HG03196 (cell line): Measurements from ENCODE around the gene NEDD9.

ENCODE experiments used
- ATAC-seq: cut with Tn5 transposase; IDR thresholded peaks from one replicate; pipeline ENCODE4 v1.9.1; 2021; ENCODE audit not compliant: unreplicated experiment

Gene NEDD9

GRCh38 chr6:11260249-11261038 is 28.0 kb upstream of the NEDD9 start:
- ATAC-seq = no peak

GRCh38 chr6:11258260-11259237 is 26.1 kb upstream of the NEDD9 start:
- no peak for ATAC-seq

GRCh38 chr6:11255610-11256009 is 23.1 kb upstream of the NEDD9 start:
- no peak for ATAC-seq

- no peak for ATAC-seq
These were observed 21.1 kb upstream of the NEDD9 start for GRCh38 chr6:11253594-11253993.

- no peak for ATAC-seq
These were observed 19.3 kb upstream of the NEDD9 start for GRCh38 chr6:11251553-11252360.

- ATAC-seq = no peak
These were observed 17.6 kb upstream of the NEDD9 start for GRCh38 chr6:11250108-11250507.

GRCh38 chr6:11248974-11249761 is 16.7 kb upstream of the NEDD9 start:
- ATAC-seq = no peak

- no peak for ATAC-seq
These were observed 14.3 kb upstream of the NEDD9 start for GRCh38 chr6:11246722-11247121.

- no peak for ATAC-seq
These were observed 13.2 kb upstream of the NEDD9 start for GRCh38 chr6:11245381-11246256.

GRCh38 chr6:11244387-11245126 is 12.1 kb upstream of the NEDD9 start:
- ATAC-seq = no peak

GRCh38 chr6:11243861-11244260 is 11.4 kb upstream of the NEDD9 start:
- ATAC-seq = no peak

GRCh38 chr6:11242711-11243110 is 10.2 kb upstream of the NEDD9 start:
- ATAC-seq = no peak

- no peak for ATAC-seq
These were observed 9.3 kb upstream of the NEDD9 start for GRCh38 chr6:11241793-11242201.

- ATAC-seq = no peak
These were observed 8.8 kb upstream of the NEDD9 start for GRCh38 chr6:11241154-11241792.

GRCh38 chr6:11237956-11238355 is 5.5 kb upstream of the NEDD9 start:
- no peak for ATAC-seq

GRCh38 chr6:11237428-11237827 is 5.0 kb upstream of the NEDD9 start:
- no peak for ATAC-seq

- no peak for ATAC-seq
These were observed 4.4 kb upstream of the NEDD9 start for GRCh38 chr6:11236915-11237314.

GRCh38 chr6:11236076-11236750 is 3.7 kb upstream of the NEDD9 start:
- ATAC-seq = peak; percentile 37
